Brain microvascular endothelial cell (primary cell): ENCODE results near the gene CERS3.

Experiments used
- DNase-seq: peaks from one replicate; pipeline ENCODE4 v3.0.0-alpha.2; 2020
- H3K27ac ChIP-seq: fragments of 250-450 bp; sonication (Bioruptor Pico); 2 replicates; pipeline ENCODE4 v1.5.1; 2020; ENCODE audit warnings: mild to moderate bottlenecking, moderate library complexity
- H3K27me3 ChIP-seq: fragments of 250-450 bp; sonication (Bioruptor Pico); replicated peaks from 2 replicates; pipeline ENCODE4 v1.5.1; 2020; ENCODE audit warnings: mild to moderate bottlenecking
- H3K36me3 ChIP-seq: fragments of 250-450 bp; sonication (Bioruptor Pico); replicated peaks from 2 replicates; pipeline ENCODE4 v1.5.1; 2020; ENCODE audit warnings: mild to moderate bottlenecking
- H3K4me3 ChIP-seq: 2 replicates; pipeline ENCODE4 v1.5.1; 2011; ENCODE audit warnings: low read depth, mild to moderate bottlenecking, control low read depth, low read length, moderate library complexity
- in situ Hi-C: cut with HindIII; loops from 2 replicates; pipeline ENCODE4 v1.10.0; 2017; ENCODE audit warnings: low sequenced_read_pairs, low pct_ligation_motif_present
- TF ChIP-seq, protein P1 (sequence below): IDR thresholded peaks from 2 replicates; pipeline ENCODE4 v1.5.1; 2011; ENCODE audit warnings: low read depth, mild to moderate bottlenecking, moderate library complexity, low read length, control low read depth, inconsistent platforms; ENCODE audit errors: missing control alignments

Gene CERS3

GRCh38 chr15:100570275-100570674 is 41.5 kb upstream of the CERS3 start:
- Histone ChIP-seq H3K36me3 (peaks cover 5% of the 10 kb centered on the region), H3K4me3 (no peak overlapping the region), H3K27me3 (no peaks in the 10 kb centered on the region), H3K27ac (no peak overlapping the region)
- TF ChIP-seq, protein P1, sequence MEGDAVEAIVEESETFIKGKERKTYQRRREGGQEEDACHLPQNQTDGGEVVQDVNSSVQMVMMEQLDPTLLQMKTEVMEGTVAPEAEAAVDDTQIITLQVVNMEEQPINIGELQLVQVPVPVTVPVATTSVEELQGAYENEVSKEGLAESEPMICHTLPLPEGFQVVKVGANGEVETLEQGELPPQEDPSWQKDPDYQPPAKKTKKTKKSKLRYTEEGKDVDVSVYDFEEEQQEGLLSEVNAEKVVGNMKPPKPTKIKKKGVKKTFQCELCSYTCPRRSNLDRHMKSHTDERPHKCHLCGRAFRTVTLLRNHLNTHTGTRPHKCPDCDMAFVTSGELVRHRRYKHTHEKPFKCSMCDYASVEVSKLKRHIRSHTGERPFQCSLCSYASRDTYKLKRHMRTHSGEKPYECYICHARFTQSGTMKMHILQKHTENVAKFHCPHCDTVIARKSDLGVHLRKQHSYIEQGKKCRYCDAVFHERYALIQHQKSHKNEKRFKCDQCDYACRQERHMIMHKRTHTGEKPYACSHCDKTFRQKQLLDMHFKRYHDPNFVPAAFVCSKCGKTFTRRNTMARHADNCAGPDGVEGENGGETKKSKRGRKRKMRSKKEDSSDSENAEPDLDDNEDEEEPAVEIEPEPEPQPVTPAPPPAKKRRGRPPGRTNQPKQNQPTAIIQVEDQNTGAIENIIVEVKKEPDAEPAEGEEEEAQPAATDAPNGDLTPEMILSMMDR: no peak
- in situ Hi-C loops: no loop called here
- DNase-seq: no peak

GRCh38 chr15:100569391-100569790 is 40.6 kb upstream of the CERS3 start:
- in situ Hi-C loops: no loop called here
- H3K27me3 ChIP-seq: no peaks in the 10 kb centered on the region
- TF ChIP-seq, protein P1: no peak
- no peak for DNase-seq
- H3K4me3 ChIP-seq: no peak overlapping the region
- peaks cover 5% of the 10 kb centered on the region for H3K36me3 ChIP-seq
- H3K27ac ChIP-seq: no peak overlapping the region

- H3K27ac ChIP-seq: no peak overlapping the region
- H3K27me3 ChIP-seq: no peaks in the 10 kb centered on the region
- H3K36me3 ChIP-seq: peaks cover 4% of the 10 kb centered on the region
- DNase-seq: no peak
- in situ Hi-C loops: no loop called here
- TF ChIP-seq, protein P1: no peak
- no peak overlapping the region for H3K4me3 ChIP-seq
These were observed 38.3 kb upstream of the CERS3 start for GRCh38 chr15:100566850-100567628.

- Histone ChIP-seq H3K27ac (no peak overlapping the region), H3K27me3 (no peaks in the 10 kb centered on the region), H3K36me3 (peaks cover 4% of the 10 kb centered on the region), H3K4me3 (no peak overlapping the region)
- DNase-seq: no peak
- in situ Hi-C loops: no loop called here
- TF ChIP-seq, protein P1: no peak
These were observed 36.8 kb upstream of the CERS3 start for GRCh38 chr15:100565591-100565990.

- Histone ChIP-seq H3K36me3 (no peaks in the 10 kb centered on the region), H3K27me3 (no peaks in the 10 kb centered on the region), H3K4me3 (no peak overlapping the region), H3K27ac (no peak overlapping the region)
- in situ Hi-C loops: no loop called here
- no peak for DNase-seq
- TF ChIP-seq, protein P1: no peak
These were observed 31.6 kb upstream of the CERS3 start for GRCh38 chr15:100560323-100560722.

DNA sequence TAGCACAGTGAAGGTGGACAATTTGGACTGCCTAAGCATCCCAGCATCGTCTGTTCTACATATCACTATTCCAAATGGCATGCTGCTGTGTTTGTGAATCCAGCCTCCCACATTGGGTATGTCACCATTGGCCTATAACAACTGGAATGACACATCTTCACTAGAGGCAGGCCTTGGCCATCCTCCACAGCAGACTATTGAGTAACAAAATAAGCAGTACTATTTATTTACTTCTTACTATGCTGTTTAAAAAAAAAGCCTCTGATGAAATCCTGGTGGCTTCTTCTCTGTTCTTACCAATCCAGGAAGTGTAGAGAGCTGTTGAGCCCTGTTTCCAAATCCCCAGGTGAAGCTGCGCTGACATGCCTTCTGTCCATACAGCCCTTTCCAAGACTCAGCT is 30.6 kb upstream of the CERS3 start:
- DNase-seq: peak; percentile 31
- TF ChIP-seq, protein P1: no peak
- in situ Hi-C loops: no loop called here

More for the DNA sequence above, 30.6 kb upstream of the CERS3 start:
- no peak overlapping the region for H3K27ac ChIP-seq
- no peak overlapping the region for H3K4me3 ChIP-seq
- H3K36me3 ChIP-seq: no peaks in the 10 kb centered on the region
- no peaks in the 10 kb centered on the region for H3K27me3 ChIP-seq
